Measurements from ENCODE around the gene CPSF7.

DNA sequence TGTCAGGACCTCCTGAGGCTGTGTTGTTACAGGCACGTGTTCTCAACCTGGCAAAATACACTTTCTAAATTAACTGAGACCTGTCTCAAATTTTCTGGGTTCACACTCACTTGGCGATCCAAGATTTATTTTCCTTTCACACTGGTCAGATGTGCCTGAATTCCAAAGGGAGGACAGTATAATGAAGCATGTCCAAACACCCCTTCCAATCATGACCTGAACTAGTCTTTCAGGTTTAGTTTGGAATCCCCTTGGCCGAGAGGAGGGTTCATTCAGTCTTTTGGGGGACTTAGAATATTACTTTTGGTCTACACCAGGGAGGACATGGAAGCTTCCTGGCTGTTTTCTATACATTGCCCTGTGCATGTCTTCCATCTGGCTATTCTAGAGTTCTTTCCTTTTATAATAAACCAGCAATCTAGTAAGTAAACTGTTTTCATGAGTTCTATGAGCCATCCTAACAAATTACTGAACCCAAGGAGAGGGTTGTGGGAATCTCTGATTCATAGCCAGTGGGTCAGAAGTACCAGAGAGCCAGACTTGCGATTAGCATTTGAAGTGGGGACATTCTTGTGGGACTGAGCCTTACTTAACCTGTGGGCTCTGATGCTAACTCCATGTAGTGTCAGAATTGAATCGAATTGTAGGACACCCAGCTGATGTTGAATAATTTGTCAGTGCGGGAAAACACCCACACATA is 52.2 kb downstream of the CPSF7 start:
- TF ChIP-seq POLR2A (IDR thresholded peaks at IDR 0.05; ENCODE audit: low read depth, low read length) (no peak), TAF1 (IDR thresholded peaks at IDR 0.05; ENCODE audit: borderline replicate concordance, low read depth, low read length) (no peak)

Data from GM12892 (cell line).